H1 (cell line): ENCODE results near the gene KIF5A. TPM values are rescaled to one million over a fixed set of nuclear protein-coding genes. Genes with fewer than 3 reads are reported as not detected.

Experiments
- CTCF ChIA-PET: fragments of 300-600 bp; sonication (Branson Sonifier 250); formaldehyde crosslinking; loops from one replicate; lab custom pipeline; 2021; ENCODE audit not compliant: partially characterized antibody; lab: Charles Lee
- POLR2A ChIA-PET: fragments of 300-600 bp; sonication (Branson Sonifier 250); formaldehyde crosslinking; loops from one replicate; lab custom pipeline; 2021; ENCODE audit warnings: inconsistent platforms; ENCODE audit not compliant: partially characterized antibody; lab: Charles Lee
- DNase-seq, 2 experiments: peaks; one replicate each; pipeline versions ENCODE4 v3.0.0 to v3.0.0-alpha.2; 2010 to 2022; ENCODE audit warnings: low spot score in 2 of 2, low read depth in 1 of 2, mixed read lengths in 1 of 2
- FAIRE-seq: peaks from 2 replicates; lab custom pipeline; 2011; peaks lifted over from hg19 to GRCh38; lab: Jason Lieb, UNC
- H2AFZ ChIP-seq: 2 replicates; pipeline ENCODE4 v1.8.1; 2012; ENCODE audit warnings: low read length, inconsistent platforms
- H2AK5ac ChIP-seq: 2 replicates; pipeline ENCODE4 v1.6.1; 2013; ENCODE audit warnings: low read depth, low read length
- H2BK120ac ChIP-seq: replicated peaks from 2 replicates; pipeline ENCODE3; 2013; ENCODE audit warnings: low read depth, low read length, inconsistent platforms
- H2BK12ac ChIP-seq: 2 replicates; pipeline ENCODE4 v1.6.1; 2013; ENCODE audit warnings: low read depth, low read length
- H2BK15ac ChIP-seq: 2 replicates; pipeline ENCODE4 v1.6.1; 2013; ENCODE audit warnings: low read length
- H2BK20ac ChIP-seq: 2 replicates; pipeline ENCODE4 v1.6.1; 2013; ENCODE audit warnings: low read length
- H2BK5ac ChIP-seq: 2 replicates; pipeline ENCODE4 v1.6.1; 2013; ENCODE audit warnings: low read depth, low read length
- H3K14ac ChIP-seq: 2 replicates; pipeline ENCODE4 v1.6.1; 2013; ENCODE audit warnings: inconsistent platforms; ENCODE audit not compliant: insufficient read length
- H3K18ac ChIP-seq: 2 replicates; pipeline ENCODE4 v1.6.1; 2013; ENCODE audit warnings: low read length; ENCODE audit errors: extremely low read depth
- H3K23ac ChIP-seq: 2 replicates; pipeline ENCODE4 v1.6.1; 2013; ENCODE audit warnings: inconsistent platforms; ENCODE audit not compliant: insufficient read length
- H3K23me2 ChIP-seq: 2 replicates; pipeline ENCODE4 v1.6.1; 2013; ENCODE audit warnings: low read depth, low read length
- H3K27ac ChIP-seq: 2 replicates; pipeline ENCODE4 v1.6.1; 2011; ENCODE audit warnings: low read depth, low read length, inconsistent platforms
- H3K27me3 ChIP-seq, 4 experiments: replicated peaks in 1 of 4; 1 replicate in 1 of 4; 2 replicates in 3 of 4; pipeline versions ENCODE4 v1.6.1 to v1.8.1; 2011 to 2013; ENCODE audit warnings: low read length in 3 of 4, mild to moderate bottlenecking in 3 of 4, inconsistent platforms in 2 of 4, mixed read lengths in 2 of 4, moderate library complexity in 1 of 4; ENCODE audit not compliant: control insufficient read depth in 3 of 4, insufficient read depth in 3 of 4; ENCODE audit errors: extremely low read depth in 1 of 4
- H3K36me3 ChIP-seq, 4 experiments: 2 replicates each; pipeline versions ENCODE4 v1.6.1 to v1.8.1; 2011 to 2013; ENCODE audit warnings: mild to moderate bottlenecking in 4 of 4, low read length in 3 of 4, moderate library complexity in 2 of 4, control low read depth in 1 of 4, inconsistent platforms in 1 of 4; ENCODE audit not compliant: insufficient read depth in 4 of 4, control insufficient read depth in 2 of 4
- H3K4ac ChIP-seq: replicated peaks from 2 replicates; pipeline ENCODE3; 2013; ENCODE audit warnings: low read length, low read depth, mixed read lengths, inconsistent platforms; ENCODE audit not compliant: insufficient read length
- H3K4me1 ChIP-seq, 4 experiments: replicated peaks in 1 of 4; 1 replicate in 1 of 4; 2 replicates in 3 of 4; pipeline versions ENCODE4 v1.6.1 to v1.8.1; 2011 to 2013; ENCODE audit warnings: low read length in 3 of 4, inconsistent platforms in 2 of 4, mixed read lengths in 1 of 4; ENCODE audit not compliant: insufficient read depth in 4 of 4, control insufficient read depth in 3 of 4
- H3K4me2 ChIP-seq, 2 experiments: 2 replicates each; pipeline versions ENCODE4 v1.6.1 to v1.8.1; 2011 to 2013; ENCODE audit warnings: low read depth in 2 of 2, low read length in 2 of 2, control low read depth in 1 of 2, inconsistent platforms in 1 of 2, mild to moderate bottlenecking in 1 of 2; ENCODE audit not compliant: insufficient read depth in 1 of 2
- H3K4me3 ChIP-seq, 4 experiments: fragments of 200-600, 300-600 bp in 1 of 4; sonication (generic), shearing (Covaris generic), sonication (Bioruptor Twin) in 1 of 4; 2 replicates each; pipeline versions ENCODE4 v1.5.1 to v1.8.1; 2011 to 2016; ENCODE audit warnings: low read length in 4 of 4, low read depth in 3 of 4, control low read depth in 2 of 4, inconsistent platforms in 2 of 4, mild to moderate bottlenecking in 2 of 4, mixed read lengths in 1 of 4, moderate library complexity in 1 of 4; ENCODE audit not compliant: insufficient read depth in 2 of 4; ENCODE audit errors: extremely low read depth in 1 of 4
- H3K56ac ChIP-seq: replicated peaks from 2 replicates; pipeline ENCODE3; 2013; ENCODE audit warnings: low read depth, mild to moderate bottlenecking, mixed read lengths, low read length, inconsistent platforms; ENCODE audit not compliant: insufficient read length
- H3K79me1 ChIP-seq: 2 replicates; pipeline ENCODE4 v1.6.1; 2013; ENCODE audit warnings: low read depth, low read length, control low read depth
- H3K79me2 ChIP-seq, 2 experiments: 2 replicates each; pipeline versions ENCODE4 v1.6.1 to v1.8.1; 2012 to 2013; ENCODE audit warnings: low read length in 2 of 2, mild to moderate bottlenecking in 2 of 2, inconsistent platforms in 1 of 2; ENCODE audit not compliant: insufficient read depth in 2 of 2, control insufficient read depth in 1 of 2
- H3K9ac ChIP-seq, 4 experiments: replicated peaks in 1 of 4; 1 replicate in 1 of 4; 2 replicates in 3 of 4; pipeline versions ENCODE4 v1.6.1 to v1.8.1; 2011 to 2013; ENCODE audit warnings: low read depth in 3 of 4, low read length in 3 of 4, control low read depth in 2 of 4, mild to moderate bottlenecking in 2 of 4, moderate library complexity in 2 of 4, inconsistent platforms in 1 of 4; ENCODE audit errors: extremely low read depth in 1 of 4
- H3K9me3 ChIP-seq, 2 experiments: 2 replicates each; pipeline versions ENCODE4 v1.6.1 to v1.8.1; 2012 to 2013; ENCODE audit warnings: mild to moderate bottlenecking in 2 of 2, moderate library complexity in 2 of 2, control low read depth in 1 of 2, inconsistent platforms in 1 of 2, low read depth in 1 of 2, low read length in 1 of 2, mixed read lengths in 1 of 2; ENCODE audit not compliant: insufficient read depth in 2 of 2
- H4K20me1 ChIP-seq, 2 experiments: replicated peaks in 1 of 2; 2 replicates each; pipeline versions ENCODE3 to v1.8.1; 2011 to 2013; ENCODE audit warnings: inconsistent platforms in 2 of 2, low read length in 2 of 2, mild to moderate bottlenecking in 1 of 2; ENCODE audit not compliant: insufficient read depth in 2 of 2, control insufficient read depth in 1 of 2
- H4K5ac ChIP-seq: 2 replicates; pipeline ENCODE4 v1.6.1; 2013; ENCODE audit warnings: low read length, low read depth, mixed read lengths, inconsistent platforms; ENCODE audit not compliant: insufficient read length
- H4K8ac ChIP-seq: 2 replicates; pipeline ENCODE4 v1.8.0; 2013; ENCODE audit warnings: mild to moderate bottlenecking, moderate library complexity, low read length, inconsistent platforms; ENCODE audit not compliant: insufficient read depth; ENCODE audit errors: extremely low read depth
- H4K91ac ChIP-seq: replicated peaks from 2 replicates; pipeline ENCODE3; 2013; ENCODE audit warnings: low read length, mixed read lengths, inconsistent platforms; ENCODE audit not compliant: insufficient read length
- CHD2 ChIP-seq: IDR thresholded peaks from 2 replicates; pipeline ENCODE4 v1.6.1; 2012; ENCODE audit warnings: low read length, improper control_type of control experiment
- HDAC2 ChIP-seq, 2 experiments: fragments of 300-600 bp in 1 of 2; sonication (generic) in 1 of 2; IDR thresholded peaks; 2 replicates each; pipeline ENCODE4 v1.6.1; 2011 to 2012; ENCODE audit warnings: low read depth in 2 of 2, low read length in 2 of 2, mild to moderate bottlenecking in 2 of 2, moderate library complexity in 2 of 2, borderline replicate concordance in 1 of 2, inconsistent platforms in 1 of 2
- JUND ChIP-seq: IDR thresholded peaks from 2 replicates; pipeline ENCODE4 v1.6.1; 2011; ENCODE audit warnings: mild to moderate bottlenecking, improper control_type of control experiment, low read length
- POLR2AphosphoS5 ChIP-seq: IDR thresholded peaks from 2 replicates; pipeline ENCODE4 v1.6.1; 2011; ENCODE audit warnings: low read depth, low read length
- SIRT6 ChIP-seq: IDR thresholded peaks from one replicate; pipeline ENCODE4 v1.7.1; 2012; ENCODE audit warnings: low read length, inconsistent platforms
- SP4 ChIP-seq: IDR thresholded peaks from 2 replicates; pipeline ENCODE4 v1.6.1; 2012; ENCODE audit warnings: low read length, inconsistent platforms
- TCF12 ChIP-seq: IDR thresholded peaks from 2 replicates; pipeline ENCODE4 v1.6.1; 2011; ENCODE audit warnings: low read depth, mild to moderate bottlenecking, low read length
- WGBS, 2 experiments: shearing (Covaris generic) in 1 of 2; methylation state at CpG; one replicate each; pipeline versions ENCODE4 v1.1.6 to v1.1.7; 2013 to 2015; ENCODE audit warnings: low lambda C conversion rate in 2 of 2, mixed read lengths in 2 of 2, inconsistent platforms in 1 of 2, low coverage in 1 of 2, missing lambda C conversion rate in 1 of 2; ENCODE audit not compliant: insufficient replicate concordance in 2 of 2, insufficient coverage in 1 of 2, insufficient read length in 1 of 2; ENCODE audit errors: extremely low coverage in 1 of 2, missing lambda C conversion rate in 1 of 2; 5-methylcytosine and 5-hydroxymethylcytosine counted together
- polyA plus RNA-seq, 7 experiments: library from polyadenylated mRNA; depleted of rRNA in 3 of 7; stranded (reverse) in 5 of 7; unstranded in 2 of 7; fragments of >200 nt in 5 of 7; fragments of 200-250 nt in 2 of 7; gene quantifications; 1 replicate in 5 of 7; 2 replicates in 1 of 7; 4 replicates in 1 of 7; pipeline versions ENCODE4 v1.2.1 to v1.2.3, GENCODE V29; 2011 to 2013; ENCODE audit warnings: missing spikeins in 2 of 7, mixed read lengths in 2 of 7
- total RNA-seq: library from RNA; stranded (reverse); fragmentation: NEBNext Ultra II Directional; extraction: Animal tissue kit (Norgen Biotek cat#: 25700); gene quantifications from 2 replicates; pipeline ENCODE4 v1.2.1, GENCODE V29; 2021

The KIF5A gene
- total and polyA plus RNA-seq, 2 of the 8 experiments (the other 6 are each of a cell fraction or from before 2014, with no cell fraction given), result 10.7 to 21.9 TPM

DNA sequence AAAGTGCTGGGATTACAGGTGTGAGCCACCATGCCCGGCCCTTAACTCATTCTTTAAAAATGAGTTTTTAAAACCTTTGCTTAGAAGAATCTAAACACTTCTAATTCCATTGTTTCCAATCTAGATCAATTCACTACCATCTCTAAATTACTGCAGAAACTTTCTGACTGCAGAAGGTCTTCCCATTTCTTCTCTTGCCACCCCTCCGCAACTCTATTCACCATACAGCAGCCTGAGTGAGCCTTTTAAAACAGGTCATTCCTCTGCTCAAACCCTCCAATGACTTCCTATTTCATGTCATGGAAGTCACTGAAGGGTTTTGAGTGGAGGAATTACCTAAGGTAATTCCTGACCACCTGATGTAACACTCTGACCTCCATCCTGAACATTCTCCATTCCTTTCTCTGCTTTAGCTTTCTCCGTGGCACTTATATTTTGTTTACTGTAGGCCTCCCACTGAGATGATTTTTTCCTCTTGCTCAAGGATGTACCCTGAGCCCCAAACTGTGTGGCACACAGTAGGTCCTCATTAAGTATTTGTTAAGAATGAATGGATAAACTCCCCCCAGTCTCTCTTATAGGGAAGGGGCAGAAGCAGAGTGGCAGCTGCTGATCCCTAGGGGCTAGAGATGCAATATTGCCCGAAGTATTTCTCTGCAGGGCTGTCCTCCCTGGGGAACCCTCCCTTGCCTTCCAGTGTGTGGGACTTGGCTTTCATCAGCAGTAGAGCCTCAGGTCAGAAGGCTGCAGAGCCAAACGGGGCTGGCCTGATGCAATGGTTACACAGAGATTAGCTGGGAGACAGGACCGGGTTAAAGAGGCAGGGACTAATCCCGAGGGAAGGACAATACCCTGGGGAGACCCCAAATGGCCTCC, 30.7 kb upstream of the KIF5A start:
- DNase-seq, result no peak
- Histone ChIP-seq H3K14ac (no peak overlapping the region), H3K36me3 (peaks cover 32 to 47% (median 37%) of the 10 kb centered on the region in 4 experiments), H4K8ac (no peak overlapping the region), H3K23ac (no peak overlapping the region), H4K5ac (no peak overlapping the region), H3K4me1 (peaks cover 8 to 24% (median 14%) of the 10 kb centered on the region in 4 experiments), H4K91ac (no peak overlapping the region), H3K27me3 (no peaks in the 10 kb centered on the region)
- TF ChIP-seq SP4 (0 out of 2 replicates have a peak, but pooled peaks have one; percentile 25), CHD2 (no peak), TCF12 (no peak), HDAC2 (IDR thresholded peaks at IDR 0.05; ENCODE audit: borderline replicate concordance in 1 of 2, low read depth in 2 of 2, low read length in 2 of 2) (no peak), POLR2AphosphoS5 (0 out of 2 replicates have a peak, but pooled peaks have one; percentile 12), SIRT6 (no peak), JUND (no peak)
- TF ChIP-seq, all 59 proteins: peak for 2
- WGBS, 2 experiments, result 41% methylated on average over 7 of the region's 7 CpGs; no CpG with 5 or more reads in 1 of the 2 experiments
- H3K79me1 ChIP-seq, result no peaks in the 10 kb centered on the region; the same call in 1 of the 2 replicates
- H3K9ac ChIP-seq, result peak overlapping the region; percentile 72 to 98 (median 91)
- peaks cover 7 to 21% of the 10 kb centered on the region in 2 experiments for H4K20me1 ChIP-seq
- no peak overlapping the region; the same call in 1 of the 2 replicates for H2BK12ac ChIP-seq
- H2BK5ac ChIP-seq, result peak overlapping the region; percentile 86
- no peak overlapping the region for H2BK20ac ChIP-seq
- H3K27ac ChIP-seq, result peak overlapping the region; percentile 88
- H2BK15ac ChIP-seq, result no peak overlapping the region
- CTCF ChIA-PET, result interaction anchor here (0.8 to 1.8 kb wide), 3 partner anchors 19 to 223 kb away, joined by 3 to 5 read pairs (median 4); partner anchors contain the start of gene INHBE
- peak overlapping the region; percentile 65 for H3K18ac ChIP-seq
- H3K79me2 ChIP-seq, result peaks cover 0 to 25% of the 10 kb centered on the region in 2 experiments; a peak in 2 of 4 replicates
- no peak overlapping the region for H3K4ac ChIP-seq
- no peak overlapping the region for H3K56ac ChIP-seq
- H3K9me3 ChIP-seq, result no peaks in the 10 kb centered on the region
- H2BK120ac ChIP-seq, result no peak overlapping the region
- no peak overlapping the region for H2AFZ ChIP-seq
- POLR2A ChIA-PET, result interaction anchor here (0.8 to 6.0 kb wide), 30 partner anchors 8 to 391 kb away, joined by 3 to 60 read pairs (median 4); partner anchors contain the start of genes ARHGEF25, DCTN2, KIF5A and LRP1
- peak overlapping the region; percentile 81 to 96 for H3K4me2 ChIP-seq
- H3K4me3 ChIP-seq, result peak overlapping the region; percentile 80 to 94 (median 86)
- H3K23me2 ChIP-seq, result peaks cover 19% of the 10 kb centered on the region
- H2AK5ac ChIP-seq, result no peak overlapping the region
- FAIRE-seq, result no peak
